HepG2 (cell line): ENCODE results near the gene FETUB. TPM values are rescaled to one million over a fixed set of nuclear protein-coding genes. Genes with fewer than 3 reads are reported as not detected.
A peak's percentile ranks its signal among the peaks of the same experiment; 100 is the strongest.

Source experiments
- BRD4 ChIP-seq: sonication (generic); formaldehyde crosslinking; IDR thresholded peaks from 2 replicates; pipeline ENCODE4 v1.4.0; 2020; ENCODE audit warnings: missing genetic modification reagents
- CAMTA2 ChIP-seq: sonication (generic); formaldehyde crosslinking; IDR thresholded peaks from 2 replicates; pipeline ENCODE4 v1.4.0; 2020; ENCODE audit warnings: mild to moderate bottlenecking, missing genetic modification reagents, borderline replicate concordance
- CBX1 ChIP-seq: IDR thresholded peaks from one replicate; pipeline ENCODE4 v1.6.1; 2016; ENCODE audit warnings: antibody characterized with exemption, low read depth
- CENPT ChIP-seq: sonication (generic); formaldehyde crosslinking; IDR thresholded peaks from 2 replicates; pipeline ENCODE4 v1.8.0; 2022; ENCODE audit warnings: low read depth, mild to moderate bottlenecking, moderate library complexity, missing genetic modification reagents
- DNMT1 ChIP-seq: sonication (generic); formaldehyde crosslinking; IDR thresholded peaks from 2 replicates; pipeline ENCODE4 v1.5.1; 2020; ENCODE audit warnings: mild to moderate bottlenecking, missing genetic modification reagents
- FOSL1 ChIP-seq: sonication (generic); formaldehyde crosslinking; IDR thresholded peaks from 2 replicates; pipeline ENCODE4 v1.9.0; 2021; ENCODE audit warnings: missing genetic modification reagents, borderline replicate concordance
- HNRNPH1 ChIP-seq: fragments of 200-400 bp; formaldehyde crosslinking; optimal IDR thresholded peaks from 2 replicates; pipeline ENCODE3; 2017; ENCODE audit warnings: mild to moderate bottlenecking, low read depth, low read length
- HNRNPUL1 ChIP-seq: fragments of 200-400 bp; formaldehyde crosslinking; IDR thresholded peaks from 2 replicates; pipeline ENCODE4 v1.6.1; 2017; ENCODE audit warnings: low read depth, mild to moderate bottlenecking, low read length, moderate library complexity
- JUNB ChIP-seq: sonication (generic); formaldehyde crosslinking; IDR thresholded peaks from 2 replicates; pipeline ENCODE4 v1.8.0; 2022; ENCODE audit warnings: missing genetic modification reagents, mild to moderate bottlenecking, borderline replicate concordance
- SNAPC2 ChIP-seq: sonication (generic); formaldehyde crosslinking; IDR thresholded peaks from 2 replicates; pipeline ENCODE4 v1.8.1; 2022; ENCODE audit warnings: mild to moderate bottlenecking, missing genetic modification reagents
- TCF12 ChIP-seq, 2 experiments: fragments of 450-650 bp in 1 of 2; sonication (generic) in 1 of 2; formaldehyde crosslinking in 1 of 2; IDR thresholded peaks; 2 replicates each; pipeline versions ENCODE4 v1.6.1 to v1.8.0; 2017 to 2022; ENCODE audit warnings: antibody characterized with exemption in 1 of 2, mild to moderate bottlenecking in 1 of 2, missing genetic modification reagents in 1 of 2, moderate library complexity in 1 of 2
- ZBTB20 ChIP-seq: sonication (generic); formaldehyde crosslinking; IDR thresholded peaks from 2 replicates; pipeline ENCODE4 v1.8.1; 2023; ENCODE audit warnings: missing genetic modification reagents, low read depth, mild to moderate bottlenecking, borderline replicate concordance
- ZNF17 ChIP-seq: sonication (generic); formaldehyde crosslinking; IDR thresholded peaks from 2 replicates; pipeline ENCODE4 v1.5.0; 2020; ENCODE audit warnings: mild to moderate bottlenecking, missing genetic modification reagents
- ZNF432 ChIP-seq: sonication (generic); formaldehyde crosslinking; IDR thresholded peaks from 2 replicates; pipeline ENCODE4 v1.5.0; 2020; ENCODE audit warnings: missing genetic modification reagents, mild to moderate bottlenecking, borderline replicate concordance
- ZNF441 ChIP-seq: sonication (generic); formaldehyde crosslinking; IDR thresholded peaks from 2 replicates; pipeline ENCODE4 v1.7.0; 2021; ENCODE audit warnings: missing genetic modification reagents, borderline replicate concordance
- ZNF549 ChIP-seq: sonication (generic); formaldehyde crosslinking; IDR thresholded peaks from 2 replicates; pipeline ENCODE4 v1.5.0; 2020; ENCODE audit warnings: missing genetic modification reagents
- ZNF563 ChIP-seq: sonication (generic); formaldehyde crosslinking; IDR thresholded peaks from 2 replicates; pipeline ENCODE4 v1.8.0; 2022; ENCODE audit warnings: mild to moderate bottlenecking, moderate library complexity, missing genetic modification reagents
- ZNF567 ChIP-seq: sonication (generic); formaldehyde crosslinking; IDR thresholded peaks from 2 replicates; pipeline ENCODE4 v1.8.1; 2023; ENCODE audit warnings: mild to moderate bottlenecking, missing genetic modification reagents, borderline replicate concordance
- ZNF577 ChIP-seq: sonication (generic); formaldehyde crosslinking; IDR thresholded peaks from 2 replicates; pipeline ENCODE4 v1.4.0; 2020; ENCODE audit warnings: mild to moderate bottlenecking, low read depth, missing genetic modification reagents, borderline replicate concordance
- ZSCAN31 ChIP-seq: sonication (generic); formaldehyde crosslinking; IDR thresholded peaks from 2 replicates; pipeline ENCODE4 v1.5.0; 2020; ENCODE audit warnings: low read depth, mild to moderate bottlenecking, missing genetic modification reagents
- polyA plus RNA-seq, 8 experiments: library from polyadenylated mRNA; depleted of rRNA in 3 of 8; stranded (reverse) in 7 of 8; unstranded in 1 of 8; fragments of >200 nt; fragmentation: Illumina TruSeq in 4 of 8; extraction: Trizol in 4 of 8; gene quantifications; 2 replicates each; pipeline versions ENCODE4 v1.2.1 to v1.2.3, GENCODE V29; 2011 to 2016; ENCODE audit warnings: low read depth in 4 of 8, missing spikeins in 1 of 8, mixed read lengths in 1 of 8; ENCODE audit not compliant: insufficient read depth in 1 of 8
- total RNA-seq, 5 experiments: library from RNA; depleted of rRNA; stranded (reverse); fragments of >200 nt; fragmentation: Illumina TruSeq; extraction: Trizol; gene quantifications; 2 replicates each; pipeline ENCODE4 v1.2.3, GENCODE V29; 2016; ENCODE audit warnings: low read depth in 1 of 5
- TF ChIP-seq, protein P1 (sequence below): sonication (generic); formaldehyde crosslinking; IDR thresholded peaks from 2 replicates; pipeline ENCODE4 v1.5.0; 2020; ENCODE audit warnings: missing genetic modification reagents
- TF ChIP-seq, protein P2 (sequence below): sonication (generic); formaldehyde crosslinking; IDR thresholded peaks from 2 replicates; pipeline ENCODE4 v1.9.0; 2021; ENCODE audit warnings: missing genetic modification reagents, borderline replicate concordance
- TF ChIP-seq, protein P3 (sequence below): sonication (generic); IDR thresholded peaks from 2 replicates; pipeline ENCODE4 v1.6.1; 2016; ENCODE audit warnings: low read depth, borderline replicate concordance
- TF ChIP-seq, protein P4 (sequence below), 2 experiments: fragments of 450-650 bp in 1 of 2; sonication (generic) in 1 of 2; formaldehyde crosslinking; IDR thresholded peaks; 2 replicates each; pipeline versions ENCODE4 v1.5.0 to v1.8.0; 2020 to 2022; ENCODE audit warnings: mild to moderate bottlenecking in 1 of 2, missing genetic modification reagents in 1 of 2
- TF ChIP-seq, protein P5 (sequence below): sonication (generic); formaldehyde crosslinking; IDR thresholded peaks from 2 replicates; pipeline ENCODE4 v1.8.1; 2023; ENCODE audit warnings: missing genetic modification reagents, mild to moderate bottlenecking, borderline replicate concordance

FETUB gene
- total and polyA plus RNA-seq, 2 of the 13 experiments (the other 11 are each of a cell fraction or from before 2014, with no cell fraction given): 2.1 to 4.4 TPM

DNA sequence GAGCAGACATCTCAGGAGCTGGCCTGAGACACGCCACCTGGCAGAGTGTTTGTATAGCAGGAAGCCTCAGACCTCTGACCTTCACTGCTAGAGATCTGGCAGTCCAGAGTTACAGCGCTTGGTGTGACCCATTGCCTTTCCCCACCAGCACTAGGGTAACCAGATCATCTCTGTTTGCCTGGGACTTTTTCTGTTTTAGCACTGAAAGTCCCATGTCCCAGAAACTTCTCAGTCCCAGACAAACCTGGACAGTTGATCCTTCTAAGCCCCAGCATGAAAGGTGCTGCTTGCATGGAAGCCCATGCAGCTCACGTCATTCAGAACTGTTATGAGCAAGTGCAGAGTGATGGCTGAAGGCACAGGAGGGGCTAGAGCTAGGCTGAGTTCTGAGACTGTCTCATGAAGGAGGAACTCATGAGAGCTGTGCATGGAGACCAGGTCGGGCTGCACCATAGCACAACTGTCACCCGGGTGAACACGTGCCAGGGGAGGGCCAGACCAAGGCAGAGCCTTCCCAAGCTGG lies 45.5 kb upstream of the FETUB start (continued):
- TF ChIP-seq ZNF577 (CRISPR knock-in tag) (no peak), JUNB (CRISPR knock-in tag) (no peak), DNMT1 (CRISPR knock-in tag) (no peak), ZNF563 (CRISPR knock-in tag) (no peak), ZNF17 (CRISPR knock-in tag) (no peak), SNAPC2 (CRISPR knock-in tag) (no peak), HNRNPUL1 (no peak), FOSL1 (CRISPR knock-in tag) (no peak), ZNF441 (CRISPR knock-in tag) (0 out of 2 replicates have a peak, but pooled peaks have one; percentile 48), CAMTA2 (CRISPR knock-in tag) (no peak), BRD4 (0 out of 2 replicates have a peak, but pooled peaks have one; percentile 68), CENPT (no peak), ZNF549 (CRISPR knock-in tag) (no peak), ZSCAN31 (CRISPR knock-in tag) (no peak), CBX1 (no peak), ZBTB20 (CRISPR knock-in tag) (no peak), HNRNPH1 (no peak), ZNF432 (CRISPR knock-in tag) (no peak), ZNF567 (CRISPR knock-in tag) (no peak), TCF12 (IDR thresholded peaks at IDR 0.05) (no peak), TCF12 (CRISPR knock-in tag; IDR thresholded peaks at IDR 0.05) (no peak)
- TF ChIP-seq, protein P1, sequence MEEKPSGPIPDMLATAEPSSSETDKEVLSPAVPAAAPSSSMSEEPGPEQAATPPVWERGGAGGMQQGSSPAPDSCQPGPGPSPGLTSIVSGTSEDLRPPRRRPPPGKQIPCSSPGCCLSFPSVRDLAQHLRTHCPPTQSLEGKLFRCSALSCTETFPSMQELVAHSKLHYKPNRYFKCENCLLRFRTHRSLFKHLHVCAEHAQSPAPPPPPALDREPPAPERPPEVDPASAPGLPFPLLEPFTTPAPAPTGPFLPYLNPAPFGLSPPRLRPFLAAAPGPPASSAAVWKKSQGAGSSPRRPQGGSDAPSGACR (CRISPR knock-in tag): no peak
- TF ChIP-seq, protein P2, sequence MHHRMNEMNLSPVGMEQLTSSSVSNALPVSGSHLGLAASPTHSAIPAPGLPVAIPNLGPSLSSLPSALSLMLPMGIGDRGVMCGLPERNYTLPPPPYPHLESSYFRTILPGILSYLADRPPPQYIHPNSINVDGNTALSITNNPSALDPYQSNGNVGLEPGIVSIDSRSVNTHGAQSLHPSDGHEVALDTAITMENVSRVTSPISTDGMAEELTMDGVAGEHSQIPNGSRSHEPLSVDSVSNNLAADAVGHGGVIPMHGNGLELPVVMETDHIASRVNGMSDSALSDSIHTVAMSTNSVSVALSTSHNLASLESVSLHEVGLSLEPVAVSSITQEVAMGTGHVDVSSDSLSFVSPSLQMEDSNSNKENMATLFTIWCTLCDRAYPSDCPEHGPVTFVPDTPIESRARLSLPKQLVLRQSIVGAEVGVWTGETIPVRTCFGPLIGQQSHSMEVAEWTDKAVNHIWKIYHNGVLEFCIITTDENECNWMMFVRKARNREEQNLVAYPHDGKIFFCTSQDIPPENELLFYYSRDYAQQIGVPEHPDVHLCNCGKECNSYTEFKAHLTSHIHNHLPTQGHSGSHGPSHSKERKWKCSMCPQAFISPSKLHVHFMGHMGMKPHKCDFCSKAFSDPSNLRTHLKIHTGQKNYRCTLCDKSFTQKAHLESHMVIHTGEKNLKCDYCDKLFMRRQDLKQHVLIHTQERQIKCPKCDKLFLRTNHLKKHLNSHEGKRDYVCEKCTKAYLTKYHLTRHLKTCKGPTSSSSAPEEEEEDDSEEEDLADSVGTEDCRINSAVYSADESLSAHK (CRISPR knock-in tag): no peak
- TF ChIP-seq, protein P3, sequence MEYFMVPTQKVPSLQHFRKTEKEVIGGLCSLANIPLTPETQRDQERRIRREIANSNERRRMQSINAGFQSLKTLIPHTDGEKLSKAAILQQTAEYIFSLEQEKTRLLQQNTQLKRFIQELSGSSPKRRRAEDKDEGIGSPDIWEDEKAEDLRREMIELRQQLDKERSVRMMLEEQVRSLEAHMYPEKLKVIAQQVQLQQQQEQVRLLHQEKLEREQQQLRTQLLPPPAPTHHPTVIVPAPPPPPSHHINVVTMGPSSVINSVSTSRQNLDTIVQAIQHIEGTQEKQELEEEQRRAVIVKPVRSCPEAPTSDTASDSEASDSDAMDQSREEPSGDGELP: no peak
- TF ChIP-seq, protein P4, sequence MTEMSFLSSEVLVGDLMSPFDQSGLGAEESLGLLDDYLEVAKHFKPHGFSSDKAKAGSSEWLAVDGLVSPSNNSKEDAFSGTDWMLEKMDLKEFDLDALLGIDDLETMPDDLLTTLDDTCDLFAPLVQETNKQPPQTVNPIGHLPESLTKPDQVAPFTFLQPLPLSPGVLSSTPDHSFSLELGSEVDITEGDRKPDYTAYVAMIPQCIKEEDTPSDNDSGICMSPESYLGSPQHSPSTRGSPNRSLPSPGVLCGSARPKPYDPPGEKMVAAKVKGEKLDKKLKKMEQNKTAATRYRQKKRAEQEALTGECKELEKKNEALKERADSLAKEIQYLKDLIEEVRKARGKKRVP (CRISPR knock-in tag; IDR thresholded peaks at IDR 0.05): no peak
- TF ChIP-seq, protein P5, sequence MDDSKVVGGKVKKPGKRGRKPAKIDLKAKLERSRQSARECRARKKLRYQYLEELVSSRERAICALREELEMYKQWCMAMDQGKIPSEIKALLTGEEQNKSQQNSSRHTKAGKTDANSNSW (CRISPR knock-in tag): no peak
